NCI-H1417 (cell line): ENCODE data around the gene NFKB1.
"Not testable (repeated sequence)": the region's sequence is repeated elsewhere in the genome, so short reads cannot be mapped to it uniquely, and the experiment has no call there.

Source experiments
- DNase-seq, 3 experiments: peaks; one replicate each; lab custom pipeline; 2025; lab: John Stamatoyannopoulos, UW

The NFKB1 gene

GRCh38 chr4:102599886-102600285, 98.7 kb downstream of the NFKB1 start:
- DNase-seq = no peak

GRCh38 chr4:102600689-102601088, 99.5 kb downstream of the NFKB1 start:
- no peak for DNase-seq

- no peak for DNase-seq
Measured at GRCh38 chr4:102601586-102602227, 100.5 kb downstream of the NFKB1 start.

GRCh38 chr4:102604222-102604940, 103.2 kb downstream of the NFKB1 start:
- peak in 1 of 3 experiments; percentile 11 for DNase-seq

- no peak for DNase-seq
Measured at GRCh38 chr4:102606261-102606660, 105.1 kb downstream of the NFKB1 start.

- DNase-seq = no peak
Measured at GRCh38 chr4:102606846-102607450, 105.8 kb downstream of the NFKB1 start.

- no peak for DNase-seq
Measured at GRCh38 chr4:102608190-102608589, 107.0 kb downstream of the NFKB1 start.

GRCh38 chr4:102610007-102610406, 108.8 kb downstream of the NFKB1 start:
- peak in 1 of 3 experiments; percentile 50 for DNase-seq

- DNase-seq = no peak
Measured at GRCh38 chr4:102610476-102610875, 109.3 kb downstream of the NFKB1 start.

GRCh38 chr4:102612210-102612609, 111.1 kb downstream of the NFKB1 start:
- DNase-seq = no peak

- no peak for DNase-seq
Measured at GRCh38 chr4:102612824-102613366, 111.7 kb downstream of the NFKB1 start.

GRCh38 chr4:102614801-102615200, 113.6 kb downstream of the NFKB1 start:
- DNase-seq = no peak

GRCh38 chr4:102616636-102617035, 115.5 kb downstream of the NFKB1 start:
- DNase-seq = peak in 2 of 3 experiments; percentile 40 to 60

- DNase-seq = not testable (repeated sequence)
Measured at GRCh38 chr4:102619021-102619420, 117.9 kb downstream of the NFKB1 start.

GRCh38 chr4:102619776-102620631, 118.8 kb downstream of the NFKB1 start:
- not testable (repeated sequence) for DNase-seq

GRCh38 chr4:102620697-102621497, 119.7 kb downstream of the NFKB1 start:
- peak; percentile 38 to 82 (median 56) for DNase-seq

GRCh38 chr4:102623622-102624021, 122.5 kb downstream of the NFKB1 start:
- DNase-seq = peak; percentile 9 to 84 (median 65)

GRCh38 chr4:102624505-102624904, 123.3 kb downstream of the NFKB1 start:
- DNase-seq = no peak

- peak in 1 of 3 experiments; percentile 29 for DNase-seq
Measured at GRCh38 chr4:102625232-102625930, 124.2 kb downstream of the NFKB1 start.

- DNase-seq = no peak
Measured at GRCh38 chr4:102627831-102628523, 126.8 kb downstream of the NFKB1 start.
